AG10803 (cell line): Measurements from ENCODE around the gene ITPR3.

Experiments used
- DNase-seq: peaks from one replicate; pipeline ENCODE4 v3.0.0; 2010; ENCODE audit warnings: low read depth
- H3K4me3 ChIP-seq: 2 replicates; pipeline ENCODE4 v1.5.1; 2011; ENCODE audit warnings: mild to moderate bottlenecking, low read length, control low read depth
- TF ChIP-seq, protein P1 (sequence below): conservative IDR thresholded peaks from 2 replicates; pipeline ENCODE4 v1.5.1; 2011; ENCODE audit warnings: mild to moderate bottlenecking, low read length, control low read depth, inconsistent platforms

The ITPR3 gene

DNA sequence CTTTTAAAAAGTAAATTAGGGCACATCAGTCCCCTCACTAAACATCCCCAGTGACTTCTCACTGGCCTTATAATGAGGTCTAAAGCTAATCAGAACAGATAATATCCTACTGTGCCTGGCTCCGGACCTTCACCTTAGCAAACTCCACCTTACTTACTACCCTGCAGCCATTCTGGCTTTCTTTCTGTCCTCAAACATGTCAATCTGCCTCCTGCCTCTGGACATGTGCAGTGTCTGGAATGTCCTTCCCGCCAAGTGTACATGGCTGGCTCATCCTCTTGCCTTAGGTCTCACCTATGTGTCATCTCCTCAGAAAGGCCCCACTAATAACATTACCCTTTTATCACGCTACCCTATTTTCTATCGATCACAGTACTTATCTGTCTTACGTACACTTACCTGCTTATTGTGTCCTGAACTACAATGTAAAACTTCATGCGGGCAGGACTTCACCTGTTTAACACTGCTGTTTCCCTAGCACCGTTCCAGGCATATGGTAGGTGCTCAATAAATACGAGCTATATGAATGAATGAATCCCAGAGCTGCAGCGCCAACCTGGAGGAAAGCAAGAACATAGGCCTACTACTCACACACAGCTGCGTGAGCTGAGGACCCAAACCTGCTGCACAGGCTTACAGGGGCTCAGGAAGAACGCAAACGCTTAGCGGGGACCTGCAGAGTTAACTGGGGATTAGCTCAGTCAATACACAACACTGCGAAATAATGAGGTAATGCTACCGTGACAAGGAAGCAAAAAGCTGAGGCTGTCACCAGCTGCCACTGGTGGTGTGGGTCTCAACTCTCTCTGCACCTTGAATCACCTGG lies 89.4 kb downstream of the ITPR3 start:
- peak overlapping the region; percentile 96 for H3K4me3 ChIP-seq
- DNase-seq = no peak
- TF ChIP-seq, protein P1, sequence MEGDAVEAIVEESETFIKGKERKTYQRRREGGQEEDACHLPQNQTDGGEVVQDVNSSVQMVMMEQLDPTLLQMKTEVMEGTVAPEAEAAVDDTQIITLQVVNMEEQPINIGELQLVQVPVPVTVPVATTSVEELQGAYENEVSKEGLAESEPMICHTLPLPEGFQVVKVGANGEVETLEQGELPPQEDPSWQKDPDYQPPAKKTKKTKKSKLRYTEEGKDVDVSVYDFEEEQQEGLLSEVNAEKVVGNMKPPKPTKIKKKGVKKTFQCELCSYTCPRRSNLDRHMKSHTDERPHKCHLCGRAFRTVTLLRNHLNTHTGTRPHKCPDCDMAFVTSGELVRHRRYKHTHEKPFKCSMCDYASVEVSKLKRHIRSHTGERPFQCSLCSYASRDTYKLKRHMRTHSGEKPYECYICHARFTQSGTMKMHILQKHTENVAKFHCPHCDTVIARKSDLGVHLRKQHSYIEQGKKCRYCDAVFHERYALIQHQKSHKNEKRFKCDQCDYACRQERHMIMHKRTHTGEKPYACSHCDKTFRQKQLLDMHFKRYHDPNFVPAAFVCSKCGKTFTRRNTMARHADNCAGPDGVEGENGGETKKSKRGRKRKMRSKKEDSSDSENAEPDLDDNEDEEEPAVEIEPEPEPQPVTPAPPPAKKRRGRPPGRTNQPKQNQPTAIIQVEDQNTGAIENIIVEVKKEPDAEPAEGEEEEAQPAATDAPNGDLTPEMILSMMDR = no peak

DNA sequence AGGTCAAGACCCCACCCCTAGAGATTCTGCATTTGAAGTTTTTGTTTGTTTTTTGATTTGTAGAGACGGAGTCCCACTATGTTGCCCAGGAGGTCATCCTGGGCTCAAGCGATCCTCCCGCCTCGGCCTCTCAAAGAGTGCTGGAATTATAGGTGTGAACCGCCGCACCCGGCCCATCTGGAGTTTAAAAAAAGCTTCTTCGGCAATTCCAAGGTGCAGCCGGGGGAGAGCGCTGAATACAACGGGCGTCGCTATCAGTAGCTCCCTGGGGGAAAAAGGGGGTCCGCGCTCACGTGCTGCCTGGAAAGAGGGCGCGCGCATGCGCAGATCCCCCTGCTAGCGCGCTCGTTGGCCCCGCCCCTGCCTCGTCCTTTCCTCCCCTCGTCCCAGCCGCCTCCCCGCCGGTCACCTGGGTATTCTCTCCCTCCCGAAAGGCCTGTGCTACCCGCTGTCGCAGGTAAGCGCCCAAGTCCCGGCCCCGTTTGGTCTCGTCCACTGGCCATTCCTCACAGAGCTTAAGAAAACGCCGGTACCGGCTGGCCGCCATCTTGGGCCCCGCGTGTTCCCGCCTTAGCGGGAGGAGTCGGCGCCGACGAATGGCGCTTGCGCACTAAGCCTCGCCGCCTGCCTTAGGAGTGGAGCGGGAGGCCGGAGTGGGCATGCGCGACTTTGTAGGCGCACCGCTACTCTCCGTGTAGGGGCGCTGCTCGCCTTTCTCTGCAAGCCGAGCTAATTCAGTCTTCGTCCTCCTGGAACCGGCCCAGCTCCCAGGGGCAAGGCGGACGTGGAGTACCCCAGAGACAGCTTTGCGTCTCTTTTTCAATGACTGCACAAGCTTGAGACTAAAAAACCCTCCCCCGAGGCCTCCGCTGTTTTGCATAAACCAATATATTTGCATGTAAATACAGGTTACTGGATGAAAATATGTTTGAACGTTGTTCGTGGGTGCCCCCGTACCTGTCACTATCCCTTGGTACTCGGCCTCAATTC lies 90.3 kb downstream of the ITPR3 start, which contains the start of gene UQCC2:
Gene UQCC2, minus strand, starts transcription at position 561 of the 990 bp plus-strand sequence. Its CDS starts 14 bp downstream, at position 547.
- peak within 1 kb of the TSS; percentile 96 for H3K4me3 ChIP-seq
- DNase-seq = peak; percentile 93
- TF ChIP-seq, protein P1 = peak; percentile 63

DNA sequence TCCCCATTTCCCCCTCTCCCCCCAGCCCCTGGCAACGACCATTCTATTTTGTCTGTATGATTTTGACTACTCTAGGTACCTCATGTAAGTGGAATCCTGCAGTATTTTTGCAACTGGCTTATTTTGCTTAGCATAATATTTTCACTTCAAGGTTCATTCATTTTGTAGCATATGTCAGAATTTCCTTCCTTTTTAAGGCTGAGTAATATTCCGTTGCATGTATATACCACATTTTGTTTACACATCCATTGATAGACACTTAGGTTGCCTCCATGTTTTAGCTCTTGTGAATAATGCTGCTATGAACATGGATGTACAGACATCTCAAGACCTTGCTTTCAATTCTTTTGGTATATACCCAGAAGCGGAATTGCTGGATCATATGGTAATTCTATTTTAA lies 91.8 kb downstream of the ITPR3 start:
- no peak for DNase-seq
- H3K4me3 ChIP-seq = no peak overlapping the region
- TF ChIP-seq, protein P1 = no peak

DNA sequence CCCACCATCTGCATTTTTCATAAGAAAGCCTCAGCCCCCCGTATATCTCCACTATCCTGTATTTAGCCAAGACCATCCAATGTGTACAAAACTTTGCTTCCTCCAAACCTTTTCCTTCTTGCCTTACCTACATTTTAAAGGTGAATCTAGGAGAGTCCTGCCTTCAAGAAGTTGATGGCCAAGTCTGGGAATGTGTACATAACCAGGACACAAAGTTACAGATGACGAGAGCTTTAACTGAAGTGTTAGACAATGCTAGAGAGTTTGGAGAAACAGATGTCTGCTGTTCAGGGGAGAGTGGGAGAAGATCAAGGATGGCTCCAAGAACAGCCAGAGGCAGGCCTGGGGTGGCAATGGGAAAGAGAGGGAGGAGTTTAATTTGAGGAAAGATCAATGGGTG lies 92.7 kb downstream of the ITPR3 start:
- no peak overlapping the region for H3K4me3 ChIP-seq
- TF ChIP-seq, protein P1 = no peak
- DNase-seq = no peak

DNA sequence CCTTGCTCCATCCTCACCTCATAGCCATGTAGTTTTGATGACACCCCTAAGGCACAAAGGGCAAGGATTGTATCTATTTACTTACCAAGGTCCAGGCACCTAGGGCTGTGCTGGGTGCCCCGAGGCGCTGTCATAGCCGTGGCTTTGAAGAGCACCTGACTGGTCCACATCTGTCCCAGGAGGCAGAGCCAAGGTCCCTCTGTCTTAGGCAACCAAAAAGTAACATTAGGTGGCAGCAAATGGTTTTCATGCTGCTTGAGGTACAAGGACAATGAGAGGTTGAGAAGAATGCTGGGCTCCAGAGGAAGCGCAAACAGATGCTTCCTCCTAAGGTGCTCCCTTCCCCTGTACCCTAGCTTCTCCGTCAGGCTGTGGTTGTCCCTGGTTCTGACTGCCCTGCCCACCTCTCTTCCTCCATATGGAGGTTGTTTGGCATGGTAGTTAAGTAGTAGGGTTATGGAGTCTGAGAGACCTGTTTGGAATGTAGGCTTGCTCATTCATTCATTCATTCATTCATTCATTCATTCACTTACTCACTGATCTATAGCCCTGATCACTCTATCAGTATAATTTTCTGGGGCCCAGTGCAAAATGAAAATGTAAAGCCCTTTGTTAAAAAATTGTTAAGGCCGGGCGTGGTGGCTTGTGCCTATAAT lies 93.4 kb downstream of the ITPR3 start:
- no peak for DNase-seq
- no peak overlapping the region for H3K4me3 ChIP-seq
- TF ChIP-seq, protein P1 = no peak

DNA sequence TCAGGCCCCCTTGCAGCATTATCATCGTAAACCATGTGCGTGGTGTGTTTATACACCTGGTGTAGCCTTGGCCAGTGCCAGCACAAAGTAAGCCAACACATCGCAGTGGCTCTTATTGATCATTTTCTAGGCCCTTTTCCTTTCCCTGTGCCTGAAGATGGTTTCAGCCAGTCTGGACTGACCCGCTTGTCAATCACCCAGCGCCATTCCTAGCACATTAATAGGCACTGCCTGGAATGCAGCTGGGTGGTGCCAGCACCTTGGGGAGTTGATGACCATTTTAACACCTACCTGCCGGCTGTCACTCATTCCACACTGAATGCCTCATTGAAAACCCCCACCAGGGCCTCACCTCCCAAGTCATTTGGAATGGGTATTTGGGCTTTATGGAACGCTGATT lies 95.3 kb downstream of the ITPR3 start:
- no peak for DNase-seq
- no peak overlapping the region for H3K4me3 ChIP-seq
- TF ChIP-seq, protein P1 = no peak
